Measurements from ENCODE around the gene YKT6.
A peak's percentile ranks its signal among the peaks of the same experiment; 100 is the strongest.

Gene YKT6

DNA sequence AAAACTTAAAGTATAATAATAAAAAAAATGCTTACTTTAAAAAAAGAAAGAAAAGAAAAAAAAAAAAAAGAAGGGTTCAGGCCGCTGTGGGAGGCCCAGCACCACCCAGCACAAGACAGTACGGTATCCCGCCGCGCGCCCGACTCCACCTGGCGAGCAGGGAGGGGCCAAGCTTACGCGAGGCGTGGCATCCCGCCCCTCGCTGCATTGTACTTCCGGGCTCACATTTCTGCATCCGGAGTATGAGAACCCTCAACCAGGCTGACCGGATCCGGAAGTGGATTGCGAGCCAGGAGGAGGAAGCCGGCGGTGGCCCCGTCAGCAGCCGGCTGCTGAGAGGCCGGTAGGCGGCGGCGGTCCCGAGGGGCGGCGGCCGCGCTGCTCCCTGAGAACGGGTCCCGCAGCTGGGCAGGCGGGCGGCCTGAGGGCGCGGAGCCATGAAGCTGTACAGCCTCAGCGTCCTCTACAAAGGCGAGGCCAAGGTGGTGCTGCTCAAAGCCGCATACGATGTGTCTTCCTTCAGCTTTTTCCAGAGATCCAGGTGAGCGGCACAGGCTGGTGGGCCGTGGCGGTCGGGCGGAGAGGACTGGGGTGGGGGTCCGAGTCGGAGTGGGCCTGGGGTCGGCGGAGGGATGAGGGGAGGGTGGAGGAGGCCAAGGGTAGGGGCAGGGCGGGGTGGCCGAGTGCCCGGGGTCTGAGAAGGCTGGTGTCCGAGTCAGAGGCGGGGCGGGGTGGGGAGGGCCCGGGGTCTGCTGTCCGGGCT is at the start of gene YKT6:
Gene YKT6, plus strand, starts transcription at position 280 of the 763 bp plus-strand sequence. Its CDS starts 158 bp downstream, at position 438.
- Histone ChIP-seq H3K27me3 (ENCODE audit: insufficient read depth, low read length, poor library complexity, severe bottlenecking) (no peaks in the 10 kb centered on the region), H3K9me2 (replicated peaks; ENCODE audit: low read depth, low read length) (no peaks in the 10 kb centered on the region), H2AFZ (ENCODE audit: low read length) (peak within 1 kb of the TSS; percentile 69; the same call in 1 of the 2 replicates), H3K4me3 (ENCODE audit: low read length, poor library complexity, severe bottlenecking) (peak within 1 kb of the TSS; percentile 94), H3K36me3 (ENCODE audit: insufficient read depth, low read length) (peaks cover 12% of the 10 kb centered on the region), H3K9ac (ENCODE audit: low read depth, low read length, poor library complexity, severe bottlenecking) (peak within 1 kb of the TSS; percentile 89), H3K9me3 (ENCODE audit: insufficient read depth, low read depth, low read length) (no peaks in the 10 kb centered on the region), H3K4me1 (ENCODE audit: insufficient read depth, low read length, poor library complexity, severe bottlenecking) (peaks cover 41% of the 10 kb centered on the region), H3K4me2 (ENCODE audit: low read depth, low read length, poor library complexity, severe bottlenecking) (peak within 1 kb of the TSS; percentile 90), H4K20me1 (ENCODE audit: insufficient read depth, low read length, poor library complexity, severe bottlenecking) (peaks cover 31% of the 10 kb centered on the region), H3K79me2 (ENCODE audit: insufficient read depth, low read length) (peaks cover 45% of the 10 kb centered on the region), H3F3A (ENCODE audit: low read depth) (no peaks in the 10 kb centered on the region)
- peak; percentile 42 for TF ChIP-seq CTCF (conservative IDR thresholded peaks at IDR 0.05; ENCODE audit: low read length)
- TF ChIP-seq EZH2phosphoT487 (IDR thresholded peaks at IDR 0.05; ENCODE audit: borderline replicate concordance) = no peak

GRCh38 chr7:44151956-44152355 is 48.8 kb upstream of the YKT6 start:
- H3K79me2 ChIP-seq (ENCODE audit: insufficient read depth, low read length) = no peaks in the 10 kb centered on the region
- no peaks in the 10 kb centered on the region for H3K27me3 ChIP-seq (ENCODE audit: insufficient read depth, low read length, poor library complexity, severe bottlenecking)
- H3F3A ChIP-seq (ENCODE audit: low read depth) = no peaks in the 10 kb centered on the region
- no peaks in the 10 kb centered on the region for H3K4me1 ChIP-seq (ENCODE audit: insufficient read depth, low read length, poor library complexity, severe bottlenecking)
- H3K9me2 ChIP-seq (replicated peaks; ENCODE audit: low read depth, low read length) = no peaks in the 10 kb centered on the region
- H2AFZ ChIP-seq (ENCODE audit: low read length) = no peak overlapping the region
- no peaks in the 10 kb centered on the region for H4K20me1 ChIP-seq (ENCODE audit: insufficient read depth, low read length, poor library complexity, severe bottlenecking)
- no peaks in the 10 kb centered on the region for H3K36me3 ChIP-seq (ENCODE audit: insufficient read depth, low read length)
- no peak overlapping the region for H3K9ac ChIP-seq (ENCODE audit: low read depth, low read length, poor library complexity, severe bottlenecking)
- no peak for TF ChIP-seq CTCF (conservative IDR thresholded peaks at IDR 0.05; ENCODE audit: low read length)
- no peaks in the 10 kb centered on the region for H3K9me3 ChIP-seq (ENCODE audit: insufficient read depth, low read depth, low read length)
- H3K4me3 ChIP-seq (ENCODE audit: low read length, poor library complexity, severe bottlenecking) = no peak overlapping the region
- no peak overlapping the region for H3K4me2 ChIP-seq (ENCODE audit: low read depth, low read length, poor library complexity, severe bottlenecking)

DNA sequence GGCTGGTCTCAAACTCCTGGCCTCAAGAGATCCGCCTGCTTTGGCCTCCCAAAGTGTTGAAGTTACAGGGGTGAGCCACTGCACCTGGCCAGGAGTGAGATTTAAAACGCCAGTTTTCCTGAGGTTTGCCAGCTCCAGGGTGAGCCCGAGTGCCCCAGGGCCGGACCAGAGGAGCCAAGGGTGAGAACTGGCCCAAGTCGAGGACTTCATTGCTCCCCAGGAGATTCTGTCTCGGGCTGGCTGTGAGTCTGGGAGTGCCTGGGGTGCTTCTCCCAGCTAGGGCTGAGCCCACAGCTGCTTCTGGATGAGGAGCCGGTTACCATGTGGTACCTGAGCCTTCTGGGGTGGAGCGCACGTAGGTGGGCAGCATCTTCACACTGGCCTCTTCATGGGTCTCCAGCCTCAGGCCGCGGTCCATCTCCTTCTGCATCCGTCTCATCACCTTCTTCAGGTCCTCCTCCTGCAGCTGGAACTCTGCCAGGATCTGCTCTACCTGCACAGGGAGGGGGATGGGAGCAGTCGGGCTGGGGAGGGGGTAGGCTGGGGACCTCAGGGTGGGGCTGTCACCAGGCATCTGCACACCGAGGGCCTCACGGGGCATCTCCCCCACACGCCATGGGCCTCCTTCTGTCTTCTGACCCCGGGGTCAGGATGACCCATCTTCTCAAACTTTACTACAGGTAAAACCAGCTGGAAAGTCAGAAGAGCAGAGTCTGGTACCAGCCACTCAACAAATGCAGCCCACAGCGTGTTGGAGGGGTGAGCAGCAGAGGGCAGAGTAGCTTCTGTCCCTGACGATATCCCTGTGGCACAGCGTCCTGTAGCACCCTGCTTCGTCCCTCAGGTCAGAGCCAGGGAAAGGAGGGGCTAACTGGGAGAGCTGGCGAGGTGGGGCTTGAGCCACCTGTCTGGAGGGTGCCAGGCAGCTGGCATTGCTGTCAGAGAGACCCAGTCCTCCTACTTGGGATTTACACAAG is 47.5 kb upstream of the YKT6 start:
- Histone ChIP-seq H4K20me1 (ENCODE audit: insufficient read depth, low read length, poor library complexity, severe bottlenecking) (no peaks in the 10 kb centered on the region), H2AFZ (ENCODE audit: low read length) (no peak overlapping the region), H3K4me2 (ENCODE audit: low read depth, low read length, poor library complexity, severe bottlenecking) (no peak overlapping the region), H3K36me3 (ENCODE audit: insufficient read depth, low read length) (no peaks in the 10 kb centered on the region), H3K9me3 (ENCODE audit: insufficient read depth, low read depth, low read length) (no peaks in the 10 kb centered on the region), H3K4me1 (ENCODE audit: insufficient read depth, low read length, poor library complexity, severe bottlenecking) (no peaks in the 10 kb centered on the region), H3K9me2 (replicated peaks; ENCODE audit: low read depth, low read length) (no peaks in the 10 kb centered on the region), H3F3A (ENCODE audit: low read depth) (no peaks in the 10 kb centered on the region), H3K4me3 (ENCODE audit: low read length, poor library complexity, severe bottlenecking) (no peak overlapping the region), H3K79me2 (ENCODE audit: insufficient read depth, low read length) (no peaks in the 10 kb centered on the region), H3K9ac (ENCODE audit: low read depth, low read length, poor library complexity, severe bottlenecking) (no peak overlapping the region), H3K27me3 (ENCODE audit: insufficient read depth, low read length, poor library complexity, severe bottlenecking) (no peaks in the 10 kb centered on the region)
- no peak for TF ChIP-seq CTCF (conservative IDR thresholded peaks at IDR 0.05; ENCODE audit: low read length)
- no peak for TF ChIP-seq EZH2phosphoT487 (IDR thresholded peaks at IDR 0.05; ENCODE audit: borderline replicate concordance)
